Epithelial cell of esophagus (primary cell): ENCODE results near the gene PRRC2B.
"Not testable (repeated sequence)": the region's sequence is repeated elsewhere in the genome, so short reads cannot be mapped to it uniquely, and the experiment has no call there.

Experiments used
- DNase-seq: peaks from one replicate; pipeline ENCODE4 v3.0.0; 2010; ENCODE audit warnings: low read depth
- H3K4me3 ChIP-seq: 2 replicates; pipeline ENCODE4 v1.5.1; 2011; ENCODE audit warnings: mild to moderate bottlenecking, low read length, control low read depth
- CTCF ChIP-seq: IDR thresholded peaks from 2 replicates; pipeline ENCODE4 v1.5.1; 2011; ENCODE audit warnings: low read depth, mild to moderate bottlenecking, low read length, control low read depth, inconsistent platforms; ENCODE audit not compliant: insufficient read depth; ENCODE audit errors: missing control alignments

PRRC2B gene

GRCh38 chr9:131448818-131449217, 54.9 kb downstream of the PRRC2B start:
- TF ChIP-seq CTCF = no peak
- no peak overlapping the region for H3K4me3 ChIP-seq
- no peak for DNase-seq

GRCh38 chr9:131449276-131449675, 55.4 kb downstream of the PRRC2B start:
- no peak for TF ChIP-seq CTCF
- no peak overlapping the region for H3K4me3 ChIP-seq
- DNase-seq = no peak

- no peak overlapping the region for H3K4me3 ChIP-seq
- TF ChIP-seq CTCF = no peak
- no peak for DNase-seq
Measured at GRCh38 chr9:131454028-131454427, 60.1 kb downstream of the PRRC2B start.

- not testable (repeated sequence) for H3K4me3 ChIP-seq, DNase-seq
Measured at GRCh38 chr9:131455655-131456054, 61.8 kb downstream of the PRRC2B start.

- DNase-seq = no peak
- H3K4me3 ChIP-seq = no peak overlapping the region
- no peak for TF ChIP-seq CTCF
Measured at GRCh38 chr9:131457746-131458145, 63.9 kb downstream of the PRRC2B start.

- no peak overlapping the region for H3K4me3 ChIP-seq
- TF ChIP-seq CTCF = no peak
- no peak for DNase-seq
Measured at GRCh38 chr9:131459056-131459455, 65.2 kb downstream of the PRRC2B start.

- DNase-seq = no peak
- no peak for TF ChIP-seq CTCF
Measured at GRCh38 chr9:131461166-131461565, 67.3 kb downstream of the PRRC2B start.

More at GRCh38 chr9:131461166-131461565, 67.3 kb downstream of the PRRC2B start:
- no peak overlapping the region for H3K4me3 ChIP-seq
